NCI-H1092 treated with DMSO at 0.1 percent for 48 hours (cell line): ENCODE results near the gene ARHGAP4.

Experiments
- DNase-seq: peaks from one replicate; lab custom pipeline; 2025; lab: John Stamatoyannopoulos, UW

ARHGAP4 gene

DNA sequence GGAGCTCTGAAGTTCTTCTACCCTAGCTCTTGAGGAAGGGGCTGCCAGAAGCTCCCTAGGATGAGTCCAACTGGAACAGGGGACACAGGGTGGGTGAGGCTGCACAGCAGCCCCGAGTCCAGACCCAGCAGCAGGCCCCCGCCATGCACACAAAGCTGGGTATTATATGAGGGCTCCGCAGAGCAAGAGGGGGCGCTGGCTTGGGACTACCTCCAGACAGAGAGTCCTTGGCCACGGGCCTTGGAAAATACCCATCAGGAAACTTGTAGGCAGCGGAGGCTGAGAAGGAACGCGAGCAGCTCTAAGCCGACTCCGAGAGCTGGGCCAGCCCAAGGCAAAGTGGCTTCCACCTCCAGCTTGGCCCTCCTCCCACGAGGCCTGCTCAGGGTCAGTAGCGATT, 37.5 kb upstream of the ARHGAP4 start:
- no peak for DNase-seq

DNA sequence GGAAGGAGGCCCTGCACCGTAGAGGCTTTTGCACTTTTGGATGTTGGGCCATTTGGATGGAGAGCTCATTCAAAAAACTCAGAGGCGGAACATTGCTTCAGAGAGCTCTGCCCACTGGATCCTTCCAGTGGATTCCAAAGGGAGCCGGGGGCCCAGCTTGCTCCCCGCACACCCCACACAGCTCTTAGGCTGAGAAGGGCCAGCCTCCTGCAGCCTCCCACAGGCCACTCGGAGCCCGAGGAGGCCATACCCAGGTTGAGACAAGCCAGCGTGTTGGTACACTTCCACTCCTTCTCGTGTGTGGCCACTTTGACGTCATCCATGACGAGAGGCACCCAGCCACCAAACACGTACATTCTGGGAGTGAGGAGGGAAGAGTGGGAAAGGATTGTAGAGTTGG, 35.2 kb upstream of the ARHGAP4 start:
- no peak for DNase-seq

DNA sequence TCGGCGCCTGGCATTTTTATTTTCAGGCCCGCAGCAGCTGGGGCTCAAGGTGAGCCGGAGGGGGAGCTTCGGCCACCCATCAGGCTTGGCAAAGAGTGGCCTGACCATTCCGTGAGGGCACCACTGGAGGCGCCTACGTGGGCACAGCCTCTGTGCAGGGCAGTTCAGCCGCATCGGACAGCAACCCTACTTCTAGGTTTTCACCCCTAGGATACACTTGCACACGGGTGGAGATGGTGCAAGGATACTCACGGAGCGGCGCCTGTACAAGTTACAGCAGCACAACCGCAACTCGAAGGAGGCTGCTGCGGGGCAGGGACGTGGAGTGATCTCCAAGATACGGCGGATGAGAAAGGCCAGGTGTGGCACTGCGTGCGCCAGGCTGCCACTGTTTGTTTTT, 34.7 kb upstream of the ARHGAP4 start:
- DNase-seq, result no peak

GRCh38 chrX:153960077-153960476, 34.0 kb upstream of the ARHGAP4 start:
- no peak for DNase-seq

DNA sequence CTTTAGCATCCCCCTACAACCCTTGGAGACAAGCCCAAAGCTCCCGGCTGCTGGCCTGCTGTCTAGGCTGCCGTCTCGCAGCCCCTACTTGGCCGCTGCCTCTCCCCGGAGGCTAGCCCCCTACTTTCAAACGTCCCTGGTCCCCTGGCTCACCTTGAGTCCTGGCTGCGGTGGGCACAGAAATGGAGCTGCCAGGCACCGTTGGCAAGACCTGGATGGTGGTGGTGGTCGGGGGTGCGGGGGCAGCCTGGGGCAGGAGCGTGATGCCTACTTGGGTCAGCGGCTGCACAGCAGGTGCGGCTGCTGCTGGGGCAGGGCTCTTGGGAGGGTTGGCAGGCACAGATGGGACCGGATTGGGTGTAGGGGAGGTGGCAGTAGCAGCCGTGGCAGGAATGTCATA, 33.6 kb upstream of the ARHGAP4 start:
- no peak for DNase-seq

GRCh38 chrX:153958605-153959004, 32.5 kb upstream of the ARHGAP4 start:
- no peak for DNase-seq

DNA sequence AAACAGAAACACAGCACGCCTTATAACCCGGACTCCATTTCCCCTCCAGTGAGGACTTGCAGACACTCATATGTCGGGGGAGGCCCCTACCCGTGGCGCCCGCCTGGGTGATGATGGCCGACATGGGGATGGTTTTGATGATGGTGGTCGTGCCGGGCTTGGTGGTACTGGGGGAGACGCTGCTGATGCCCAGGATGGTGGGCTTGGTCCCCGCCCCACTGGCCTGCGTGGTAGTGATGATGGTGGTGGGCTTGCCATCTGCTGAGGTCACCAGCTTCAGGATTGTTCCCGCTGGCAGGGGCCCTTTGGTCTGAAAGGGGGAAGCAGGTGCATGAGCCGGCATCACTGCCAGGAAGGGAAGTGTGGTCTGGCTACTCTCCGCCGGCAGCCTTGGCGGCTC, 31.2 kb upstream of the ARHGAP4 start:
- no peak for DNase-seq

DNA sequence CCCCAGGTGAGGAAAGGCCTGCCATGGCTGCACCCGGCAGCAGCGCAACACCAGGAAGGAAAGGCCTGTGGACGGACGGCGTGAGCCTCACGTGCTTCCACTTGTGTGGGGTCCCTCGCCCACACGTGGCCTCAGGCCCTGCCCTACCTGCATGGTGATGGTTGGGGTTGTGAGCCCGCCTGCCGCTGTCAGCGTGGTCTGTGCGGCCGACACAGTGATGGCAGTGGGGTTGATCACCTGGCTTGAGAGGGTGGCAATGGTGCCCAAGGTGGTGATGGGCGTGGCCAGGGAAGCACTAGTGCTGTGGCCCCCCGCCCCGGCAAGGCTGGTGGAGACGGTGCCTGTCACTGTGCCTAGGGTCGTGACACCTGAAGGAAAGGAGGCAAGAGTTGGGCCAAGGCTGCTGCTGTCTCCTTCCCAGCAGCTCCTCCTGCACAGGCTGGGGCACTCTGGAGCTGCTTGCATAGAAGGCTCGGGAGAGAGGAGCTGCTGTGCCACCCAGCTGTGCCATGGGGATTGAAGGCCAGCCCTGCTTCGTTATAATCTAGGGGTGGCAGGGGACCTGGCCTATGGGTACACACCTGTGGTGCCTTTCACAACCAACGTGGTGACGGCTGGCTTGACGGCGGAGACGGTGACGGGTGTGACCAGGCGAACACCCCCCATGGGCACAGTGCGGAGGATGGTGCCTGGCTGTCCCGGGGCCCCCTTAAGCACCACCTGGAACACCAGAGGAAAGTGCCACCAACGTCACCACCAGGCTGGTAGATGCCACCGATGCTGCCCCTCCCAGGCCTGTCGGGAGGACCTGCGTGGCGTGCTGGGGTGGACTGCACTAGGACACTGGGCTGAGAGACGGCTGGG, 30.2 kb upstream of the ARHGAP4 start:
- DNase-seq, result no peak

GRCh38 chrX:153955228-153955732, 29.2 kb upstream of the ARHGAP4 start:
- DNase-seq, result no peak

DNA sequence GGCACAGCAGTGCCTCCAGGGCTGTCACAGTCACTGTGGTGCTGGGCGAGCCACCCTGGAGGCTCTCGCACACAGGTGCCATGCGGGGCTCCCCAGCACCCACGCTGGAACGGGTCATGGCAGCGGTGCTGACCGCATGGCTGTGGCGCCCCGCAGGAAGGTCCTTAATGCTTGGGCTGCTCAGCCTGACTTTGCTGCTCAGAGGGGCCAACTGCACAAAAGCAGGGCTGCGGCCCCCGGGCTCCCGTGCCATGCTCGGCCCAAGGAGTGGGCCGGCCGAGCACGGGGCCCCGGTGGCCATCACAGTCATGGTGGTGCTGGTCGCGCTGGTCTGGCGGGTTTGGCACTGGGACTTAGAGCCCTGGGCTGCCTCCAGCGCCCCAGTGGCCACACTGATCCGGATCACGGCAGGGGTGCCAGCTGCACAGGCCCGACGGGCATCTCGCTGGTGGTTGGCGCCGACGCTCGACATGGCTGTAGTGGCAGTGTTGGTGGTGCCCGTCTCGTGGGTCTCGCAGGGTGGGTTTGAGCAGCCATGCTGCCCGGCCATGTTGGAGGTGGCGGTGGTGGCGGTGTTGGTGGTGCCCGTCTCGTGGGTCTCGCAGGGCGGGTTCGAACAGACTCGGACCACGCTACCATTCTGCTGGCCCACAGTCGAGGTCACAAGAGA, 28.6 kb upstream of the ARHGAP4 start:
- DNase-seq, result no peak

- no peak for DNase-seq
These were observed 28.0 kb upstream of the ARHGAP4 start for GRCh38 chrX:153953892-153954557.

- peak; percentile 55 for DNase-seq
These were observed 27.3 kb upstream of the ARHGAP4 start for GRCh38 chrX:153953342-153953830.

GRCh38 chrX:153952373-153953026, 26.4 kb upstream of the ARHGAP4 start:
- no peak for DNase-seq

GRCh38 chrX:153951683-153952372, 25.8 kb upstream of the ARHGAP4 start:
- no peak for DNase-seq

DNA sequence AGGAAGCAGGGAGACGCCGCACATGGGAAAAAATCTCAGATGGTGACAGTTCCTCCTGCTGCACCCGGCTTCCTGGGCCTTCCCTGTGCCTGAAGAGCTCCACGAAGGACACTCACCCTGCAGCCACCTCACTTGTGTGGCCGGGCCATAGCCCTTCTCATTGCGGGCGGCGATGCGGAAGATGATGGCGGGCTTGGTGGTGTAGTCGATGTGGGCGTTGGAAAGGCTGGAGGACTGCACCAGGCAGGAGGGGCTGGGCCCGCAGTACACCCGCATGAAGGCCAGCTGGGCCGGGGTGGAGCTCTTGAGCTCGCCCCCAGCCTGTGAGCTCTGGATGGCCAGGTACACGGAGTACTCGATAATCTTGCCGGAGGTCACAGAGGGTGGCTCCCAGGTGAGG, 24.1 kb upstream of the ARHGAP4 start:
- no peak for DNase-seq

DNA sequence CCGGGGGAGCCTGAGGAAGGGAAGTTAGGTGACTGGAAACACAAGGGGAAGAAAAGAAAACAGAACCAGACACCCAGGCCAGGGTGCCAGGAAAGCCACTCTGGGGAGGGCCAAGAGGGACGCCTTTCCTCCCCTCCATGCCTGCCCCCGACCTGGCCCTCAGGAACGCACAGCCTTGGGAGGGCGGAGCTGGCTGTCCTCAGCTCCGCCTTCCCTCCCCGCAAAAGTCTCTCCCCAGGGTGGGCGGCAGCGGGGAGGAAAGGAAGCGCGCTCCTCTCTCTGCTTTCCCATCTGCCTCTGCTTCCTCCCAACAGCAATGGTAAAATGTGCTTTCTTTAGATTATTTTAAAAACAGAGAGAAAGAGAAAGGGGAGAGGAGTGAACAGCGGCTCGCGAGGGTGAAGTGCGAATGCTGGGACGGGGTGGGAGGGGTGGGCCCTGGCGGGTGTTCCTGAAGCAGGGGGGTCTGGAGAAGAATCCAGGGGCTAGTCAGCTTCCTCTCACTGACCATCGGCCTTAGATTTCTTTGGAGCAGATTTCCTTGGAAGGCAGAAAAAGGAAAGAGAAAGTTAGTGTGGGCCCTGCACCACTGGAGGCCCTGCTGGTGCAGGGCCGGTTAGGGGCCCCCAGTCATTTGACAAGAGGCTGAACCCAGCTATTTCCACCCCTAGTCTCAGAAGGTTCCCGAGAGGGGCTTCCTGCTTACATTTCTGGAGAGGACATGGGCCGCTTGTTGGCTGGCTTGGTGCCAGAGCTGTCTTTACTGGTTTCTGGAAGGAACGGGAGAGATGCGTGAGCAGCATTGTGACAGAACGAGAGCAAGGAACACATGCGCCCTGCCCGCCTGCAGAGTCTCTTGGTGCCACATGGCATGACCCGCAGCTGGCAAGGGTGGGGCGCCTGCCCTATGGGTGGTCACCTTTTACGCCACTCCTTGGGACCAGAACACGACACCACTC, 23.1 kb upstream of the ARHGAP4 start:
- no peak for DNase-seq

GRCh38 chrX:153948002-153948466, 22.0 kb upstream of the ARHGAP4 start:
- DNase-seq, result no peak

- DNase-seq, result peak; percentile 47
These were observed 21.1 kb upstream of the ARHGAP4 start for GRCh38 chrX:153947009-153947769.
